ENCODE data around the gene RBM33. TPM values are rescaled to one million over a fixed set of nuclear protein-coding genes. Genes with fewer than 3 reads are reported as not detected.
"Not testable (repeated sequence)": the region's sequence is repeated elsewhere in the genome, so short reads cannot be mapped to it uniquely, and the experiment has no call there.

RBM33 gene
- 10 to 100 TPM; 26.6 to 40.3 (median 34.8) TPM for polyA plus RNA-seq (ENCODE audit: insufficient read length in 4 of 4)

GRCh38 chr7:155644178-155644970, at the start of gene RBM33:
Gene RBM33, plus strand, starts transcription at chr7:155644661. Its CDS starts 216 bp downstream, at chr7:155644877.
- peak; percentile 63 to 78 (median 72) for DNase-seq (ENCODE audit: low read depth in 4 of 4, low spot score in 3 of 4)

- no peak for DNase-seq (ENCODE audit: low read depth in 4 of 4, low spot score in 3 of 4)
Observed at GRCh38 chr7:155594961-155595366, 49.5 kb upstream of the RBM33 start.

GRCh38 chr7:155597753-155598140, 46.7 kb upstream of the RBM33 start:
- no peak for DNase-seq (ENCODE audit: low read depth in 4 of 4, low spot score in 3 of 4)

- peak in 3 of 4 donors; percentile 29 to 50 (median 48) for DNase-seq (ENCODE audit: low read depth in 4 of 4, low spot score in 3 of 4)
Observed at GRCh38 chr7:155598810-155599210, 45.7 kb upstream of the RBM33 start.

GRCh38 chr7:155602156-155602555, 42.3 kb upstream of the RBM33 start:
- DNase-seq (ENCODE audit: low read depth in 4 of 4, low spot score in 3 of 4): no peak

GRCh38 chr7:155602750-155603149, 41.7 kb upstream of the RBM33 start:
- no peak for DNase-seq (ENCODE audit: low read depth in 4 of 4, low spot score in 3 of 4)

GRCh38 chr7:155603205-155603857, 41.1 kb upstream of the RBM33 start:
- no peak for DNase-seq (ENCODE audit: low read depth in 4 of 4, low spot score in 3 of 4)

- no peak for DNase-seq (ENCODE audit: low read depth in 4 of 4, low spot score in 3 of 4)
Observed at GRCh38 chr7:155603858-155604503, 40.5 kb upstream of the RBM33 start.

GRCh38 chr7:155604504-155604997, 39.9 kb upstream of the RBM33 start:
- DNase-seq (ENCODE audit: low read depth in 4 of 4, low spot score in 3 of 4): no peak

- no peak for DNase-seq (ENCODE audit: low read depth in 4 of 4, low spot score in 3 of 4)
Observed at GRCh38 chr7:155609185-155609584, 35.3 kb upstream of the RBM33 start.

GRCh38 chr7:155610633-155611193, 33.7 kb upstream of the RBM33 start:
- no peak for DNase-seq (ENCODE audit: low read depth in 4 of 4, low spot score in 3 of 4)

GRCh38 chr7:155611808-155612447, 32.5 kb upstream of the RBM33 start:
- DNase-seq (ENCODE audit: low read depth in 4 of 4, low spot score in 3 of 4): no peak

- no peak for DNase-seq (ENCODE audit: low read depth in 4 of 4, low spot score in 3 of 4)
Observed at GRCh38 chr7:155612658-155613057, 31.8 kb upstream of the RBM33 start.

GRCh38 chr7:155615085-155615484, 29.4 kb upstream of the RBM33 start:
- DNase-seq (ENCODE audit: low read depth in 4 of 4, low spot score in 3 of 4): not testable (repeated sequence)

GRCh38 chr7:155618708-155619633, 25.5 kb upstream of the RBM33 start:
- DNase-seq (ENCODE audit: low read depth in 4 of 4, low spot score in 3 of 4): peak in 1 of 4 donors; percentile 31

GRCh38 chr7:155619634-155620271, 24.7 kb upstream of the RBM33 start:
- DNase-seq (ENCODE audit: low read depth in 4 of 4, low spot score in 3 of 4): no peak

- no peak for DNase-seq (ENCODE audit: low read depth in 4 of 4, low spot score in 3 of 4)
Observed at GRCh38 chr7:155620497-155620896, 24.0 kb upstream of the RBM33 start.

GRCh38 chr7:155621418-155621980, 23.0 kb upstream of the RBM33 start:
- no peak for DNase-seq (ENCODE audit: low read depth in 4 of 4, low spot score in 3 of 4)

GRCh38 chr7:155624412-155624811, 20.0 kb upstream of the RBM33 start:
- DNase-seq (ENCODE audit: low read depth in 4 of 4, low spot score in 3 of 4): no peak
